ENCODE results near the gene MRPL42. TPM values are rescaled to one million over a fixed set of nuclear protein-coding genes. Genes with fewer than 3 reads are reported as not detected.

MRPL42 gene
- total and polyA plus RNA-seq, 2 donors (not counting 1 experiment from before 2014, with no cell fraction given): 31.5 to 45.2 TPM

DNA sequence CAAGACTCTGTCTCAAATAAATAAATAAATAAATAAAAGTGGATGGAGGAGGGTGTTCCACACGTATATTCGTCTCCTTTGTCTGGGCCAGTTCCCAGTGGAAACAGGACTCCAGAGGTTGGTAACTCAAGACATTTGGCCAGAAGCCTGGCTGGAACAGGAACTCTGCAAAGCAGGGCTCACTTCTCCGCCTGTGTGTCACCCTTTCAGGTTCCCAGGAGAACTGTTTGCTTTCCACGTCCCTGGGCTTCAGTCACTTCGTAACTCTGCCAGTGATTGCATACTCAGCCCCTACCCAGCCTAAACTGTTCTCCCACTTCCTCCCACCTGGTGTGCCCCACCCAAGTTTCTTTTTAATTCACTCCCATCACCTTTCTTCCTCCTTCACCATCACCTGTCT lies 18.5 kb upstream of the MRPL42 start:
- H3K4me1 ChIP-seq (ENCODE audit: control insufficient read depth in 2 of 2, insufficient read depth in 2 of 2, low read length in 2 of 2): peaks cover 14 to 20% of the 10 kb centered on the region in 2 donors
- no peaks in the 10 kb centered on the region for H3K79me2 ChIP-seq (ENCODE audit: control insufficient read depth, insufficient read depth, low read length)
- TF ChIP-seq CTCF (IDR thresholded peaks at IDR 0.05) (no peak), EZH2 (IDR thresholded peaks at IDR 0.05; ENCODE audit: borderline replicate concordance, insufficient read depth, low read depth, low read length, poor library complexity, severe bottlenecking) (no peak)
- ChIA-PET POLR2A (no interaction called here), CTCF (interaction anchor here (1.0 to 1.5 kb wide), 2 partner anchors 17 to 29 kb away, joined by 3 to 6 read pairs; no protein-coding TSS in a partner anchor)
- no peaks in the 10 kb centered on the region for H3K9me3 ChIP-seq (ENCODE audit: control extremely low read depth in 1 of 3, control insufficient read depth in 2 of 3, insufficient read depth in 1 of 3, low read length in 2 of 3)
- no peaks in the 10 kb centered on the region for H3K36me3 ChIP-seq (replicated peaks in 1 of 2; ENCODE audit: control extremely low read depth in 1 of 2, control insufficient read depth in 1 of 2, extremely low read depth in 1 of 2, insufficient read depth in 2 of 2, low read length in 1 of 2)
- Mint-ChIP-seq H3K27ac (no peak overlapping the region), H3K9me3 (ENCODE audit: insufficient read depth) (no peaks in the 10 kb centered on the region), H3K4me3 (no peak overlapping the region), H3K4me1 (peaks cover 20% of the 10 kb centered on the region), H3K27me3 (no peaks in the 10 kb centered on the region)
- no peak for DNase-seq
- H4K20me1 ChIP-seq (ENCODE audit: control insufficient read depth, insufficient read depth, low read length, poor library complexity, severe bottlenecking): no peaks in the 10 kb centered on the region
- intact Hi-C loops (cut with micrococcal nuclease): no loop called here
- peak overlapping the region in 1 of 5 experiments; percentile 8 for H3K4me3 ChIP-seq (ENCODE audit: control extremely low read depth in 1 of 5, extremely low read depth in 1 of 5, insufficient read depth in 1 of 5, low read depth in 2 of 5, low read length in 4 of 5)
- WGBS (ENCODE audit: insufficient coverage): 47% methylated on average over 5 of the region's 5 CpGs
- peak; percentile 12 for ATAC-seq (ENCODE audit: low read depth)
- H3K9ac ChIP-seq (ENCODE audit: low read length): no peak overlapping the region
- peak overlapping the region; percentile 52 for H3K4me2 ChIP-seq (replicated peaks; ENCODE audit: low read depth, low read length, poor library complexity, severe bottlenecking)
- no peaks in the 10 kb centered on the region for H3K27me3 ChIP-seq (replicated peaks in 1 of 4; ENCODE audit: control extremely low read depth in 1 of 4, control insufficient read depth in 3 of 4, insufficient read depth in 4 of 4, low read length in 3 of 4)
- no peak overlapping the region for H2AFZ ChIP-seq (ENCODE audit: insufficient read depth, low read depth, low read length, poor library complexity, severe bottlenecking)
- H3K27ac ChIP-seq (ENCODE audit: low read length in 2 of 2): peak overlapping the region; percentile 15 to 28

GRCh38 chr12:93449277-93449676 lies 18.0 kb upstream of the MRPL42 start:
- POLR2A ChIA-PET: no interaction called here
- H3K4me3 Mint-ChIP-seq: peak overlapping the region; percentile 5
- no peaks in the 10 kb centered on the region for H4K20me1 ChIP-seq (ENCODE audit: control insufficient read depth, insufficient read depth, low read length, poor library complexity, severe bottlenecking)
- H3K9me3 Mint-ChIP-seq (ENCODE audit: insufficient read depth): no peaks in the 10 kb centered on the region
- H2AFZ ChIP-seq (ENCODE audit: insufficient read depth, low read depth, low read length, poor library complexity, severe bottlenecking): no peak overlapping the region
- H3K27me3 ChIP-seq (replicated peaks in 1 of 4; ENCODE audit: control extremely low read depth in 1 of 4, control insufficient read depth in 3 of 4, insufficient read depth in 4 of 4, low read length in 3 of 4): no peaks in the 10 kb centered on the region
- H3K79me2 ChIP-seq (ENCODE audit: control insufficient read depth, insufficient read depth, low read length): no peaks in the 10 kb centered on the region
- peak overlapping the region; percentile 52 for H3K4me2 ChIP-seq (replicated peaks; ENCODE audit: low read depth, low read length, poor library complexity, severe bottlenecking)
- no peak overlapping the region for H3K9ac ChIP-seq (ENCODE audit: low read length)
- intact Hi-C loops (cut with micrococcal nuclease): no loop called here
- no peaks in the 10 kb centered on the region for H3K27me3 Mint-ChIP-seq
- no peak for TF ChIP-seq EZH2 (IDR thresholded peaks at IDR 0.05; ENCODE audit: borderline replicate concordance, insufficient read depth, low read depth, low read length, poor library complexity, severe bottlenecking)
- TF ChIP-seq CTCF (IDR thresholded peaks at IDR 0.05): no peak
- peak; percentile 60 for DNase-seq
- CTCF ChIA-PET: interaction anchor here (1.0 to 1.5 kb wide), 3 partner anchors 16 to 29 kb away, joined by 3 to 6 read pairs (median 4); partner anchors contain the start of gene MRPL42
- H3K36me3 ChIP-seq (replicated peaks in 1 of 2; ENCODE audit: control extremely low read depth in 1 of 2, control insufficient read depth in 1 of 2, extremely low read depth in 1 of 2, insufficient read depth in 2 of 2, low read length in 1 of 2): no peaks in the 10 kb centered on the region
- peak overlapping the region in 1 of 5 experiments; percentile 8 for H3K4me3 ChIP-seq (ENCODE audit: control extremely low read depth in 1 of 5, extremely low read depth in 1 of 5, insufficient read depth in 1 of 5, low read depth in 2 of 5, low read length in 4 of 5)
- peak; percentile 97 for ATAC-seq (ENCODE audit: low read depth)
- no peaks in the 10 kb centered on the region for H3K9me3 ChIP-seq (ENCODE audit: control extremely low read depth in 1 of 3, control insufficient read depth in 2 of 3, insufficient read depth in 1 of 3, low read length in 2 of 3)
- peak overlapping the region; percentile 15 to 28 for H3K27ac ChIP-seq (ENCODE audit: low read length in 2 of 2)
- H3K4me1 Mint-ChIP-seq: peaks cover 20% of the 10 kb centered on the region
- no CpG with 5 or more reads among the region's 1 CpG for WGBS (ENCODE audit: insufficient coverage)
- peaks cover 14 to 20% of the 10 kb centered on the region in 2 donors for H3K4me1 ChIP-seq (ENCODE audit: control insufficient read depth in 2 of 2, insufficient read depth in 2 of 2, low read length in 2 of 2)
- peak overlapping the region; percentile 46 for H3K27ac Mint-ChIP-seq
